Cardiac fibroblast (primary cell): ENCODE measurements around the gene PTCD3.

Experiments used
- DNase-seq, 2 donors: peaks; one replicate each; pipeline versions ENCODE4 v3.0.0 to v3.0.0-alpha.2; 2010; ENCODE audit warnings: low read depth in 2 of 2
- H3K4me3 ChIP-seq, 2 donors: replicated peaks in 1 of 2; 1 replicate in 1 of 2; 2 replicates in 1 of 2; pipeline ENCODE4 v1.5.1; 2011; ENCODE audit warnings: low read depth in 2 of 2, low read length in 2 of 2, mild to moderate bottlenecking in 2 of 2, moderate library complexity in 1 of 2
- CTCF ChIP-seq: IDR thresholded peaks from one replicate; pipeline ENCODE4 v1.5.1; 2011; ENCODE audit warnings: low read depth, mild to moderate bottlenecking, low read length, inconsistent platforms

The PTCD3 gene

GRCh38 chr2:86073225-86073624 lies 32.8 kb upstream of the PTCD3 start:
- no peak for DNase-seq
- TF ChIP-seq CTCF = no peak
- H3K4me3 ChIP-seq = no peak overlapping the region

- no peak overlapping the region for H3K4me3 ChIP-seq
- DNase-seq = no peak
- TF ChIP-seq CTCF = no peak
Measured at GRCh38 chr2:86074256-86074655, 31.8 kb upstream of the PTCD3 start.

GRCh38 chr2:86074811-86075210 lies 31.2 kb upstream of the PTCD3 start:
- H3K4me3 ChIP-seq = no peak overlapping the region
- DNase-seq = no peak
- TF ChIP-seq CTCF = no peak

GRCh38 chr2:86075886-86076285 lies 30.1 kb upstream of the PTCD3 start:
- no peak overlapping the region for H3K4me3 ChIP-seq
- TF ChIP-seq CTCF = no peak
- no peak for DNase-seq

GRCh38 chr2:86078774-86079545 lies 27.1 kb upstream of the PTCD3 start:
- no peak overlapping the region for H3K4me3 ChIP-seq
- peak; percentile 66 for TF ChIP-seq CTCF
- peak; percentile 55 to 72 for DNase-seq

GRCh38 chr2:86079981-86080911 lies 25.8 kb upstream of the PTCD3 start:
- peak; percentile 86 for TF ChIP-seq CTCF

More at GRCh38 chr2:86079981-86080911, 25.8 kb upstream of the PTCD3 start:
- no peak overlapping the region for H3K4me3 ChIP-seq
- peak; percentile 74 to 80 for DNase-seq
